HTERT RPE-1 (cell line): ENCODE results near the gene BCCIP.

ENCODE experiments used
- in situ Hi-C: fragments of 300-500 bp; cut with MboI; formaldehyde crosslinking; loops from 4 replicates; pipeline ENCODE4 v1.14.3; 2020; ENCODE audit warnings: low sequenced_read_pairs

BCCIP gene

DNA sequence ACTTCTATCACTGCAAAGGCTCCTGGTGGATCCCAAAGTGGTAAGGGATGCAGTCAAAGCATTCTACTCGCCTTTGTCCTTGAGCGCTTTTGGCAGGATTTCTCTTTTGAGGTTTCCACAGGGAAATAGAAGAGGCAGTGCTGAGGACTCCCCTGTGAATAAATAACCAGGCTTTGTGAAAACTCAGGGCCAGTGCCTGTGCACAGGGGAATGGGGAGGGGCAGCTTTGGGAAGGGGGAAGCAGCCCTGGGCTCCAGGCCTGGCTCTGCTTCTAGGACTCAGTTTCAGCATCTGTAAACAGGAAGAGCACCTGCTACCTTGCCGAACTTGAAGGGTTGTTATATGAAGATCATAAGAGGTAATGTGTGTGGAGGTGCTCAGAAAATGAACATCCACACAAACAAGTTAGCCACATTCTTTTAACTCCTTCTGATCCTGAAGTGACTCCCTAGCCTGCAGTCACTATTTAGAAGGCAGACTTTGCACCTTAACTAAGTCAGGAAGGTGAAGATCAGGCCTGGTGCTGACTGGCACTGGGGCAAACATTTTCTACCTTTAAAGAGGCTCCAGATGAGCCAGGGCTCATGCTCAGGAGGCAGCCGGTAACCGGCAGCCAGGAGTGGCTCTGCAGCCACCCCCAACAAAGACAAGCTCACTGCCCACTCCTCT, 25.2 kb upstream of the BCCIP start:
- in situ Hi-C loops, result no loop called here

- in situ Hi-C loops, result no loop called here
Observed at GRCh38 chr10:125799451-125800182, 23.7 kb upstream of the BCCIP start.

DNA sequence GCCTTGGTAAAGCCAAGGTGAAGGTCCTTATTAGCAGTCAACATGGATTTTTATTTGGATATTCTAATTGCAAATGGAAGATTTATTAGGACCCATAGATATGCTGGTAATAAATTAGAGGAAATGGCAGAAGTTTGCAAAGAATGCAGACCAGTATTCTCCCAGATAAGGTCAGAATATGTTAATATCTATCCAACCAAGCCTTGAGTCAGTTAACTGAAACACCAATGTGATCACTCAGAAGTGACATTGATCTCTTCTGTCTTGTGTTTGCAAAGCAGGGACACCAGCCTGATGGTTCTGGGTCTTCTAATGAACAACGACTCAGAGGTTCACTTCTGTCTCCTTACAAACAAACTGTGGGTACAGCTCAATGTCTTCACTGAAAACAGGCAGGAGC, 21.8 kb upstream of the BCCIP start:
- in situ Hi-C loops, result no loop called here

DNA sequence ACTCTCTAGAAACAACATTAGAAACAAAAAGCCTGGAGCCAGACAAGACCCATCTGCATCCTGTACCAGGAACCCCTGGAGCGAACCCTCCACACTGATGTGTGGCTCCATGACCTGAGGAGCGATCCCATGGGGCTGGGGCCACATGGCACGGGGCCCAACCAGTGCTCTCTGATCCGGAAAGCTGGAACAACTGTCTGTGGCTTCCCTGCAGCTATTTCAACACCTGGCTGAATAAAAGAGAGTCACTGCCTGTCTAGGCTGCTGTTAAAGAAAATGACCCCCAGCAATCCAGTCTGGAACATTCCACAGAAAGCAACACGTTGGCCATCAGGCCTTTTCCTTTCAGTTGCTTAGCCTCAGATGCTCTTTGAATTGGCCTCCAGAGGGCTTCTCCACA, 21.2 kb upstream of the BCCIP start:
- in situ Hi-C loops, result no loop called here

- in situ Hi-C loops, result no loop called here
Observed at GRCh38 chr10:125802739-125803138, 20.6 kb upstream of the BCCIP start.

DNA sequence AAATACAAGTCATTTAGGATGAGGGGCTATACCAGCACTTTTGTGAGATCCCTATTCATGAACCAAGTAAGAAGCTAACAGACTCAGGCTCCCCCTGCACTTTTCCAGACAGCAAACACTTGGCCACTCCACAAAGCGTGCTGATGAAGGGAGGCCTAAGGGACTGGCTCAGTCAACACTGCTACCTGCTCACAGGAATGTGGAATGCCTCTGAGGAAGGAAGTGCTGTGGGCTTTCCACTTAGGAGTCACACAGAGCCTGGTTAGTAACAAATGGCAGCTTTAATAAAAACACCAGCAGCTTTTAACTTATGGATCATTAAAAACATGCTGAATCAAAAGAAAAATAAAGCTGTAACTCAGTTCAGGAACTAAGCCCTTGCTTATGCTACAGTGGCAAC, 15.3 kb upstream of the BCCIP start:
- in situ Hi-C loops, result no loop called here

GRCh38 chr10:125811251-125811650, 12.1 kb upstream of the BCCIP start:
- in situ Hi-C loops, result no loop called here

DNA sequence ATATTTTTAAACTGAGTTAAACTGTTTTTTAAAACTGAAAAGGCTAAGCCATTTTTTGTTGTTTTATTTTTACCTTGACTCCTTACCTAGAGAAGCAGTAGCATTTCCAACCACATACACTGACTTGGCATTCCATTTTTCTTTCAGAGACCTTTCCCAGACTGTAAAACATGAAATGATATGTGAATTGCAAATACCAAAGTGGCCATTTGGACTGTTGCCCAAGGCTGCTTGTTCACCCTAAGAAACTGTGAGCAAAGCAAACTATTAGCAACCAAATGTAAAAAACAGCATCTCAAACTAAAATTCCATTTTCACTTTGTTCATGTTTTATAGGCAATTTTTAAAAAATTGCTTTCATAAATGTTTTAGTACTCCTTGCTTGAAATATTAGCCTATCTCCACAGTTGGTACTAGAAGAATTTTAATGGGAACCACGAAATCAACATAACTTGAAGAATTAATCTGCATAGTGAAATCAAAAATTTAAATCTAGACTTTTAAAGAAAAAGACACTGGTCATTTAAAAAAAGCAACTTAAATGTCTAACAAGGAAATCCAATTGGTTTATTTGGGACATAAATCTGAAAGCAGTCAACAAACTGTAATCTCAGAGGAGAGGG, 11.1 kb upstream of the BCCIP start:
- in situ Hi-C loops, result no loop called here

GRCh38 chr10:125815764-125816163, 7.6 kb upstream of the BCCIP start:
- in situ Hi-C loops, result no loop called here

GRCh38 chr10:125816548-125816947, 6.8 kb upstream of the BCCIP start:
- in situ Hi-C loops, result no loop called here

GRCh38 chr10:125817337-125817946, 5.9 kb upstream of the BCCIP start:
- in situ Hi-C loops, result no loop called here

- in situ Hi-C loops, result no loop called here
Observed at GRCh38 chr10:125820701-125821100, 2.6 kb upstream of the BCCIP start.

- in situ Hi-C loops, result no loop called here
Observed at GRCh38 chr10:125823663-125824251, 411 bp downstream of the BCCIP start.

- in situ Hi-C loops, result no loop called here
Observed at GRCh38 chr10:125824736-125825135, 1.4 kb downstream of the BCCIP start.

GRCh38 chr10:125827133-125827532, 3.8 kb downstream of the BCCIP start:
- in situ Hi-C loops, result no loop called here

- in situ Hi-C loops, result no loop called here
Observed at GRCh38 chr10:125828311-125828710, 5.0 kb downstream of the BCCIP start.

DNA sequence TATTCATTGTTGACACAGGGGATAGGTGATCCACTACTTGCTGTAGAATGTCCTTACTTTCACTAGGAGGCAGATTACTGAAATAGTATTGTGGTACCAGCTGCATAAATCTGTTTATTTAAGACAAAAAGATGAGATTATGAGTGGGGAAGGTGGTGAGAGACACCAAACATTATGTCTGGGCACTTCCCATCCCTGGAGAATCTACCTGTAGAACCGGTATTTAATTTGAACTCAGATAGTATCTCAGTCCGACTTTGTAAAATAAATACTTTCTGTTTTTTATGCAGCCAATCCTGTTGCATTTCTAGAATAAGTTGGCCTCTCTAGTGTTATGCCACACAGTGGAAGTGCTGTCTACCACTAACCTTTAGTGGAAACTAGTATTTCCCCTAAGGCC, 13.4 kb downstream of the BCCIP start:
- in situ Hi-C loops, result no loop called here

- in situ Hi-C loops, result no loop called here
Observed at GRCh38 chr10:125838802-125839575, 15.6 kb downstream of the BCCIP start.

DNA sequence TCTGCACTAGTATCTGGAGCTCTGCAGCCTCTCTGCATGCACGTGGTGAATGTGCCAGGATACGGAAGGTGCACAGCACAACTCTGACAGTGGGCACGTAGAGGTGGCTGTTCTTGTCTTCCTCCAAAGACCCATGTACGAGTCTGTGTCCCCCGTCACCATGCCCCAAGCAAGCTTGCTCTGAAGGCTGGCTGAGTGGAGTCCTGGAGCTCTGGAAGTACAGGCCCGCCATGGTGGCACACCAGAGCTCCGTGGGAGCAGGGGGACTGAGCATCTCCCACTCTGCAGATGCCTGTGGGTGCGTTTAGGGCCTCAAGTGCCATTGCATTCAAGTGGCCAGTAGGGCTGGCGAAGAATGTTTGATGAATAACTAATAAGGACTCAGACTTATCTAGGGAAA, 17.1 kb downstream of the BCCIP start:
- in situ Hi-C loops, result no loop called here

GRCh38 chr10:125840955-125841354, 17.6 kb downstream of the BCCIP start:
- in situ Hi-C loops, result no loop called here
